ENCODE measurements around the gene NDUFS4. TPM values are rescaled to one million over a fixed set of nuclear protein-coding genes. Genes with fewer than 3 reads are reported as not detected.
"Not testable (repeated sequence)": the region's sequence is repeated elsewhere in the genome, so short reads cannot be mapped to it uniquely, and the experiment has no call there.

NDUFS4 gene
- total RNA-seq, 1 donor from 2014 or later, result 45.8 TPM

- Mint-ChIP-seq H3K36me3 (ENCODE audit: low read depth) (peaks cover 15% of the 10 kb centered on the region), H3K9me3 (peaks cover 7% of the 10 kb centered on the region), H3K4me3 (no peak overlapping the region), H3K4me1 (ENCODE audit: low read depth) (no peaks in the 10 kb centered on the region), H3K27me3 (ENCODE audit: insufficient read depth) (no peaks in the 10 kb centered on the region), H3K27ac (no peak overlapping the region)
- intact Hi-C loops (cut with micrococcal nuclease), result no loop called here
- DNase-seq (ENCODE audit: low spot score), result no peak
Measured at GRCh38 chr5:53681079-53681478, 120.6 kb downstream of the NDUFS4 start.

- Mint-ChIP-seq H3K9me3 (peaks cover 38% of the 10 kb centered on the region), H3K4me1 (ENCODE audit: low read depth) (no peaks in the 10 kb centered on the region), H3K36me3 (ENCODE audit: low read depth) (no peaks in the 10 kb centered on the region), H3K27me3 (ENCODE audit: insufficient read depth) (no peaks in the 10 kb centered on the region), H3K4me3 (no peak overlapping the region), H3K27ac (no peak overlapping the region)
- no peak for DNase-seq (ENCODE audit: low spot score)
- intact Hi-C loops (cut with micrococcal nuclease), result no loop called here
Measured at GRCh38 chr5:53691014-53691413, 130.6 kb downstream of the NDUFS4 start.

DNA sequence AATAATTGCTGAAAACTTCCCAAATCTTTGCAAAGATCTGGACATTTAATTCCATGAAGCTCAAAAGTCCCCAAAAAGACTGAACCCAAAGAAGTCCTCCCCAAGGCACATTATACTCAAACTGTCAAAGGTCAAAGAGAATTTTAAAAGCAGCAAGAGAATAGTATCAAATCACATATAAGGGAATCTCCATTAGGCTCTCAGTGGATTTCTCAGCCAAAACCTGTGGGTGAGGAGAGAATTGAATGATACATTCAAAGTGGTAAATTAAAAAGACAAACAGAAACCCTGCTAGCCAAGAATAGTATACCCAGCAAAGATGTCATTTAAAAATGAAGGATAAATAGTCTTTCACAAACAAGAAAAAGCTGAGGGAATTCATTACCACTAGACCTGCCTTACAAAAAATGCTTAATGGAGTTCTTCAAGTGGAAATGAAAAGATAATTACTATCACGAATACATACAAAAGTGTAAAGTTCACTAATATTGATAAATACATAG is 134.1 kb downstream of the NDUFS4 start:
- Mint-ChIP-seq H3K36me3 (ENCODE audit: low read depth) (no peaks in the 10 kb centered on the region), H3K9me3 (peaks cover 44% of the 10 kb centered on the region), H3K4me1 (ENCODE audit: low read depth) (no peaks in the 10 kb centered on the region), H3K4me3 (no peak overlapping the region), H3K27me3 (ENCODE audit: insufficient read depth) (no peaks in the 10 kb centered on the region), H3K27ac (no peak overlapping the region)
- intact Hi-C loops (cut with micrococcal nuclease), result no loop called here
- no peak for DNase-seq (ENCODE audit: low spot score)

GRCh38 chr5:53710405-53710804 is 150.0 kb downstream of the NDUFS4 start:
- H3K4me3 Mint-ChIP-seq; H3K27me3 Mint-ChIP-seq (ENCODE audit: insufficient read depth); DNase-seq (ENCODE audit: low spot score); H3K27ac Mint-ChIP-seq; H3K4me1 Mint-ChIP-seq (ENCODE audit: low read depth); H3K36me3 Mint-ChIP-seq (ENCODE audit: low read depth); intact Hi-C loops (cut with micrococcal nuclease): not testable (repeated sequence)
- peaks cover 33% of the 10 kb centered on the region for H3K9me3 Mint-ChIP-seq

DNA sequence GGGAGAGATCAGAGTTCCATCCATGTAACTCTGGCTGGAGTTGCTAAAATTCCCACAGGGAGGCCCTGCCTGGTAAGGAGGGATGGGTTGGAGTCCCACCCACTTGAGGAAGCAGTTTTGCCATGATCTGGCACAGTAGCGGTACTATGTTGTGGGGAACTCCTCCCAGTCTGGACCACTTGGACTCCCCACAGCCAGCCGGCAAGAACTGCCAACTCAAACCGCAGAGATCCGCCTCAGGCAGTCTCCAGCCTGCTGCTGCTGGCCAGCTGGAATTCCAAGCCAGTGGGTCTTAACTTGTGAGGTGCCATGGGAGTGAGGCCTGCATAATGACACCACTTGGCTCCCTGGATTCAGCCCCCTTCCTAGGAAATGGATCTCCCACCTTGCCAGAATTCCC is 151.9 kb downstream of the NDUFS4 start:
- Mint-ChIP-seq H3K9me3 (peaks cover 35% of the 10 kb centered on the region), H3K27me3 (ENCODE audit: insufficient read depth) (peaks cover 5% of the 10 kb centered on the region), H3K4me3 (no peak overlapping the region), H3K36me3 (ENCODE audit: low read depth) (no peaks in the 10 kb centered on the region), H3K27ac (no peak overlapping the region), H3K4me1 (ENCODE audit: low read depth) (no peaks in the 10 kb centered on the region)
- no peak for DNase-seq (ENCODE audit: low spot score)
- intact Hi-C loops (cut with micrococcal nuclease), result no loop called here

DNA sequence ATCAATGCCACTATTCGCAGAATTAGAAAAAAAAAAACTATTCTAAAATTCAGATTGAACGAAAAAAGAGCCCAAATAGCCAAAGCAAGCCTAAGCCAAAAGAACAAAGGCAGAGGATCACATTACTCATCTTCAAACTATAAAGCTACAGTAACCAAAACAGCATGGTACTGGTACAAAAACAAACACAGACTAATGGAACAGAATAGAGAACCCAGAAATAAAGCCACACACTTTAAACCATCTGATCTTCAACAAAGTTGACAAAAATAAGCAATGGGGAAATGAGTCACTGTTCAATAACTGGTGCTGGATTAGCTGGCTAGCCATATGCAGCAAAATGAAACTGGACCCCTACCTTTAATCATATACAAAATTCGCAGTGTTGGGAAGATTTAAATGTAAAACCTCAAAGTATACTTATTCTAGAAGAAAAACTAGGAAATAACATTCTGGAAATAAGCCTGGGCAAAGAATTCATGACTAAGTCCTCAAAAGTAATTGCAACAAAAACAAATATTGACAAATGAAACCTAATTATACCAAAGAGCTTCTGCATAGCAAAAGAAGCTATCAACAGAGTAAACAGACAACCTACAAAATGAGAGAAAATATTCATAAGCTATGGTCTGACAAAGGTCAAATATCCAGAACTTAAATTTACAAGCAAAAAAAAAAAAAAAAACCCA is 153.7 kb downstream of the NDUFS4 start:
- peaks cover 5% of the 10 kb centered on the region for H3K27me3 Mint-ChIP-seq (ENCODE audit: insufficient read depth)
- intact Hi-C loops (cut with micrococcal nuclease), result no loop called here

DNA sequence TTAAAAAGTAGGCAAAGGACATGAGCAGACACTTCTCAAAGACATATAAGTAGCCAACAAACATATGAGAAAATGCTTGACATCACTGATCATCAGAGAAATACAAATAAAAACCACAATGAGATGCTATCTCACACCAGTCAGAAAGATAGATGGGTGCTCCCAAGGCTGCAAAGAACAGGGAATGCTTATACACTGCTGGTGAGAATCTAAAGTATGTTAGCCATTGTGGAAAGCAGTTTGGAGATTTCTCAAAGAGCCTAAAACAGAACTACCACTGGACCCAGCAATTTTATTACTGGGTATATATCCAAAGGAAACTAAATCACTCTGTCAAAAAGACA is 154.2 kb downstream of the NDUFS4 start:
- Mint-ChIP-seq H3K36me3 (ENCODE audit: low read depth) (no peaks in the 10 kb centered on the region), H3K4me3 (no peak overlapping the region), H3K27me3 (ENCODE audit: insufficient read depth) (peaks cover 5% of the 10 kb centered on the region), H3K9me3 (peaks cover 30% of the 10 kb centered on the region), H3K4me1 (ENCODE audit: low read depth) (no peaks in the 10 kb centered on the region), H3K27ac (no peak overlapping the region)
- intact Hi-C loops (cut with micrococcal nuclease), result no loop called here
- no peak for DNase-seq (ENCODE audit: low spot score)

More for the DNA sequence above, 153.7 kb downstream of the NDUFS4 start:
- Mint-ChIP-seq H3K27ac (no peak overlapping the region), H3K4me1 (ENCODE audit: low read depth) (no peaks in the 10 kb centered on the region), H3K9me3 (peaks cover 34% of the 10 kb centered on the region), H3K36me3 (ENCODE audit: low read depth) (no peaks in the 10 kb centered on the region), H3K4me3 (no peak overlapping the region)
- no peak for DNase-seq (ENCODE audit: low spot score)

DNA sequence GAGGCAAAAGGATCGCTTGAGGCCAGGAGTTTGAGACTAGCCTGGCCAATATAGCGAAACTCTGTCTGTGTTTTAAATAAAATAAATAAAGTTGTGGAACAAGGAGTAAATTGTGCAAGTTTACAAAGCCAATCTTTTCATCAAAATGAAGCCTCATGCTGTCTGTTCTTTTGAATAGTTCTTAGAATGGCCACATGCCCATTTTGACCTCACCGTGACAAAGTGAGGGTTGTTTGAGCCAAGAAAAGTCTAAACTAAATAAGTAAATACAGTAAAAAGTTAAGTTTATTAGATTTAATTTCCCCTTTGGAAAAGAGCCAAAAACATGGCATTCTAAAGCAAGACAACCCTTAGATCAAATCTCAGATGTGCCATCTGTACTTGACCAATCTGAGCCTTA is 165.7 kb downstream of the NDUFS4 start:
- Mint-ChIP-seq H3K27me3 (ENCODE audit: insufficient read depth) (no peaks in the 10 kb centered on the region), H3K36me3 (ENCODE audit: low read depth) (no peaks in the 10 kb centered on the region), H3K9me3 (peaks cover 9% of the 10 kb centered on the region), H3K4me3 (no peak overlapping the region), H3K4me1 (ENCODE audit: low read depth) (peaks cover 4% of the 10 kb centered on the region), H3K27ac (no peak overlapping the region)
- no peak for DNase-seq (ENCODE audit: low spot score)
- intact Hi-C loops (cut with micrococcal nuclease), result no loop called here

- Mint-ChIP-seq H3K27me3 (ENCODE audit: insufficient read depth) (peaks cover under 1% of the 10 kb centered on the region), H3K36me3 (ENCODE audit: low read depth) (no peaks in the 10 kb centered on the region), H3K4me1 (ENCODE audit: low read depth) (peaks cover 6% of the 10 kb centered on the region), H3K27ac (no peak overlapping the region), H3K9me3 (peaks cover 9% of the 10 kb centered on the region), H3K4me3 (no peak overlapping the region)
- intact Hi-C loops (cut with micrococcal nuclease), result no loop called here
- no peak for DNase-seq (ENCODE audit: low spot score)
Measured at GRCh38 chr5:53730943-53731342, 170.5 kb downstream of the NDUFS4 start.

Other genes starting within 250 kb of the NDUFS4 start
- gene FST, start 80.0 kb upstream of the NDUFS4 start, total RNA-seq, result 0.17 and 0.31 TPM in 2 replicates